ENCODE results near the gene ATAD2B. TPM values are rescaled to one million over a fixed set of nuclear protein-coding genes. Genes with fewer than 3 reads are reported as not detected.

ATAD2B gene
- total and polyA plus RNA-seq, 2 donors (not counting 1 experiment from before 2014, with no cell fraction given): 3.6 to 11.4 TPM

DNA sequence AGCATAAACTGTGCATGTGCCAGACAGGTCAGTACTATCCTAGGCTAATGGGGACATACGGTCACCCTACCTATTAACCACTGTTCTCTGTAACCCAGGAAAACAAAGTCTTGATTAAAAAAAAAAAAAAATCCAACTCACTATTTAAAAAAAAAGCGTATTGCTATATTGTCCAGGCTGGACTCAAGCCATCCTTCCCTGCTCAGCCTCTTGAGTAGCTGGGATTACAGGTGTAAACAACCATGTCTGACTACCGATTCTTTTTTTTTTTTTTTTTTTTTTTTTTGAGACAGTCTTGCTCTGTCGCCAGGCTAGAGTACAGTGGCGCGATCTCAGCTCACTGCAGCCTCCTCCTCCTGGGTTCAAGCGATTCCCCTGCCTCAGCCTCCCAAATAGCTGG, 11.6 kb downstream of the ATAD2B start:
- Histone ChIP-seq H3K36me3 (ENCODE audit: control insufficient read depth, insufficient read depth, low read length) (no peaks in the 10 kb centered on the region), H2AFZ (ENCODE audit: low read length) (no peak overlapping the region), H3K9me3 (ENCODE audit: control insufficient read depth, insufficient read depth, low read depth, low read length) (no peaks in the 10 kb centered on the region), H3K27me3 (ENCODE audit: control insufficient read depth, insufficient read depth, low read length) (no peaks in the 10 kb centered on the region), H3K9ac (ENCODE audit: insufficient read depth, low read length) (no peak overlapping the region), H3K4me2 (ENCODE audit: extremely low read depth, insufficient read depth, low read length) (no peak overlapping the region), H3K27ac (ENCODE audit: insufficient read depth, low read length) (no peak overlapping the region), H4K20me1 (ENCODE audit: control insufficient read depth, extremely low read depth, insufficient read depth, low read length) (no peaks in the 10 kb centered on the region), H3K79me2 (ENCODE audit: control insufficient read depth, insufficient read depth, low read length) (peaks cover 24% of the 10 kb centered on the region), H3K4me1 (ENCODE audit: control insufficient read depth, extremely low read depth, insufficient read depth, low read length) (no peaks in the 10 kb centered on the region), H3K4me3 (replicated peaks in 1 of 4; ENCODE audit: control extremely low read depth in 1 of 4, insufficient read depth in 1 of 4, low read depth in 3 of 4, low read length in 4 of 4) (no peak overlapping the region)
- TF ChIP-seq EZH2 (IDR thresholded peaks at IDR 0.05; ENCODE audit: low read length, missing control alignments): no peak
- no peak for DNase-seq (ENCODE audit: low read depth in 2 of 2)

DNA sequence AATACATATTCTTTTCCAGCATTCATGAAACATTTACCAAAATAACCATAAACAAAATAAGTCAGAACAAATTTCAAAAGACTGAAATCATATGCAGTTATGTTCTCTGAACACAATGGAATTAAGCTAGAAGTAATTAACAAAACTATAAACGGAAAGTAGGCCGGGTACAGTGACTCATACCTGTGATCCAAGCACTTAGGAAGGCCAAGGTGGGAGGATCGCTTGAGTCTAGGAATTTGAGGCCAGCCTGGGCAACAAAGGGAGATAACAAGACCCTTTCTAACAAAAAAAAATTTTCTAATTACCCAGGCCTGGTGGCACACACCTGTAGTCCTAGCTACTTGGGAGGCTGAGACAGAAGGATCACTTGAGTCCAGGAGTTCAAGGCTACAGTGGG, 14.9 kb downstream of the ATAD2B start:
- no peak for TF ChIP-seq EZH2 (IDR thresholded peaks at IDR 0.05; ENCODE audit: low read length, missing control alignments)
- TF ChIP-seq CTCF (conservative IDR thresholded peaks at IDR 0.05 in 1 of 2, IDR thresholded peaks at IDR 0.05 in 1 of 2; ENCODE audit: low read depth in 1 of 2, low read length in 2 of 2): no peak
- peaks cover 16% of the 10 kb centered on the region for H3K79me2 ChIP-seq (ENCODE audit: control insufficient read depth, insufficient read depth, low read length)
- no peak overlapping the region for H2AFZ ChIP-seq (ENCODE audit: low read length)
- no peaks in the 10 kb centered on the region for H3K9me3 ChIP-seq (ENCODE audit: control insufficient read depth, insufficient read depth, low read depth, low read length)
- no peaks in the 10 kb centered on the region for H3K4me1 ChIP-seq (ENCODE audit: control insufficient read depth, extremely low read depth, insufficient read depth, low read length)
- H3K4me2 ChIP-seq (ENCODE audit: extremely low read depth, insufficient read depth, low read length): no peak overlapping the region
- H3K4me3 ChIP-seq (replicated peaks in 1 of 4; ENCODE audit: control extremely low read depth in 1 of 4, insufficient read depth in 1 of 4, low read depth in 3 of 4, low read length in 4 of 4): no peak overlapping the region
- no peaks in the 10 kb centered on the region for H3K36me3 ChIP-seq (ENCODE audit: control insufficient read depth, insufficient read depth, low read length)
- no peaks in the 10 kb centered on the region for H4K20me1 ChIP-seq (ENCODE audit: control insufficient read depth, extremely low read depth, insufficient read depth, low read length)
- H3K9ac ChIP-seq (ENCODE audit: insufficient read depth, low read length): no peak overlapping the region
- DNase-seq (ENCODE audit: low read depth in 2 of 2): peak in 1 of 2 donors; percentile 65
- no peak overlapping the region for H3K27ac ChIP-seq (ENCODE audit: insufficient read depth, low read length)
- no peaks in the 10 kb centered on the region for H3K27me3 ChIP-seq (ENCODE audit: control insufficient read depth, insufficient read depth, low read length)

GRCh38 chr2:23905155-23905554, 21.8 kb downstream of the ATAD2B start:
- Histone ChIP-seq H3K4me2 (ENCODE audit: extremely low read depth, insufficient read depth, low read length) (no peak overlapping the region), H3K4me1 (ENCODE audit: control insufficient read depth, extremely low read depth, insufficient read depth, low read length) (peaks cover 5% of the 10 kb centered on the region), H3K4me3 (replicated peaks in 1 of 4; ENCODE audit: control extremely low read depth in 1 of 4, insufficient read depth in 1 of 4, low read depth in 3 of 4, low read length in 4 of 4) (no peak overlapping the region), H3K9ac (ENCODE audit: insufficient read depth, low read length) (no peak overlapping the region), H3K27me3 (ENCODE audit: control insufficient read depth, insufficient read depth, low read length) (no peaks in the 10 kb centered on the region), H3K36me3 (ENCODE audit: control insufficient read depth, insufficient read depth, low read length) (no peaks in the 10 kb centered on the region), H2AFZ (ENCODE audit: low read length) (no peak overlapping the region), H4K20me1 (ENCODE audit: control insufficient read depth, extremely low read depth, insufficient read depth, low read length) (no peaks in the 10 kb centered on the region), H3K79me2 (ENCODE audit: control insufficient read depth, insufficient read depth, low read length) (peaks cover 10% of the 10 kb centered on the region), H3K27ac (ENCODE audit: insufficient read depth, low read length) (peak overlapping the region; percentile 13), H3K9me3 (ENCODE audit: control insufficient read depth, insufficient read depth, low read depth, low read length) (no peaks in the 10 kb centered on the region)
- no peak for TF ChIP-seq CTCF (conservative IDR thresholded peaks at IDR 0.05 in 1 of 2, IDR thresholded peaks at IDR 0.05 in 1 of 2; ENCODE audit: low read depth in 1 of 2, low read length in 2 of 2)
- TF ChIP-seq EZH2 (IDR thresholded peaks at IDR 0.05; ENCODE audit: low read length, missing control alignments): no peak
- DNase-seq (ENCODE audit: low read depth in 2 of 2): peak in 1 of 2 donors; percentile 73

Data from fibroblast of lung (primary cell).